Embryonic facial prominence (tissue), 1 donor: ENCODE data around the gene AMELY.
"Not testable (repeated sequence)": the region's sequence is repeated elsewhere in the genome, so short reads cannot be mapped to it uniquely, and the experiment has no call there.

Experiments
- DNase-seq: peaks from one replicate; pipeline ENCODE4 v3.0.0-alpha.2; 2016; ENCODE audit errors: extremely low spot score

The AMELY gene, protein sequence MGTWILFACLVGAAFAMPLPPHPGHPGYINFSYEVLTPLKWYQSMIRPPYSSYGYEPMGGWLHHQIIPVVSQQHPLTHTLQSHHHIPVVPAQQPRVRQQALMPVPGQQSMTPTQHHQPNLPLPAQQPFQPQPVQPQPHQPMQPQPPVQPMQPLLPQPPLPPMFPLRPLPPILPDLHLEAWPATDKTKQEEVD

DNA sequence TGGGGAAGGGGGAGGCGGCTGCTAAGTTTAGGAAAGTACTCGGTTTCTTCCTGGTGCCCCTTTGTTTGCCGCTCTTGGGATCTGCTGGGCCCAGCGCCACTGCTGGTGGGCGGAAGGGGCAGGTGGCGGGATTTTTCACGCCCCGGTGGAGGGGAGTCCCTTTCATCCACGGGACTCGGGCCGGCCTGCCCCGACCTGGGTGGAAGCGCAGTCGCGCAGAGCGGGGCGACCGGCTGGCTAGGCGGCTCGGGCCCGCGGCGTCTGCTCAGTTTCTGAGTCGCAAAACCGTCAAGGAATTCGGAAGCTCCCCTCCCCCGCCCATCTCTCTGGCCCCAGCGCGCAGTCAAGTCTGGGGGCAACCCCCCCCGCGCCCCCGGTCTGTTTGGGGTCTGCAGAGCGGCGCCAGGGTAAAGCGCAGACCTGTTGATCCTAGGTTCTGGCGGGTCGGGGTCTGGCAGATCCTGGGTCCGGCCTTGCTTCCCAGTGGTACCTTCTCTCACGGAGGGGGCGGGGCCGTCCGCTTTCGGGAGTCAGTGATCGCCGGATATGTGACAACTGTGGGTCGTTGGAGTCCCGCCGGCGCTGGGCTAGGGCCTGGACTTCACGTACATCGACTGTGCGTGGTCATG, at the start of gene AMELY:
AMELY (minus strand) TSS at position 500 of the 629 bp plus-strand sequence. CDS start 39,144 bp downstream, outside the sequence.
- no peak for DNase-seq

DNA sequence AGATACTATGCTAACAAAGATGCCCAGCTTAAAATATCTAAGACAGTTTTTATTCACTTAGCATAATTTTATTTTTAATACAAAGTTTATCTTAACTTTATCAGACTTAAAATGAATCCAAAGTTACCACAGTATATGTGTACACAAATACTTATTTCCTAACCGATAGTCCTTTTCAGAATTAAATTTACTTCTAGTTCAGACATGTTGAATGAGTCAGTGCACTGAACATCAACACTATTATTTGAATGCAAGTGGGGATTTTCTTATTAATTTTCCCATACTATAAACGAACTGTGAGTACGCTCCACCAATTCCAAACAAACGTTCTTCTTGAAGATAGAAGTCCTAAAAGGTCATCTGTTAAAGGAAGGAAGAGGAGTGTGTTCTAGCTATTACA, 38.4 kb upstream of the AMELY start:
- no peak for DNase-seq

DNA sequence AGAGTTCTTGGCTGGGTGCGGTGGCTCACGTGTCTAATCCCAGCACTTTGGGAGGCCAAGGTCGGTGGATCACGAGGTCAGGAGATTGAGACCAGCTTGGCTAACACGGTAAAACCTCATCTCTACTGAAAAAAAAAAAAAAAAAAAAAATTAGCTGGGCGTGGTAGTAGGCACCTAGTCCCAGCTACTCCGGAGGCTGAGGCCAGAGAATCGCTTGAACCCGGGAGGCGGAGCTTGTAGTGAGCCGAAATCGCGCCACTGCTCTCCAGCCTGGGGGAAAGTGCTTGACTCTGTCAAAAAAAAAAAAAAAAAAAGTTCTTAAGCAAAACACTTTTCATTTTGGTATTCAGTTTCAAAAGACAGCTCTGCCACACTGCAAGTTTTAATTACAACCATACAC, 36.8 kb upstream of the AMELY start:
- DNase-seq, result no peak

DNA sequence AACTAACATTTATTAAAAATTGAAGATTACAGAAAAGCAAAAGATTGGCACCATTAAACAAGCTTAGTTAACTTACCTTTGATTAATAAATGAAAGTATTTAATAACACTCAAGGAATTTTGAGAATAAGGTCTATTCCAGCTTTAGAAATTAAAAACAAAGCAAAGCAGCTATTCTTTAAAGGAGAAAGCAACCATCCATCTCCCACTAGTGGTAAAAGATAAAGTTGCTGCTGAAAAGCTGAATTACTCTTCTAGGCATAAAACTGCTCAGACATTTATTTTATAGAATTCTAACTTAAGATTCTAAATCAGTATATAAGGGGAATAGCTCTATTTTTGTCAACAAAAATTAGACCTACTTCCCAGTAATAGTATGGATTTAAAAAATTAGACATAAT, 36.1 kb upstream of the AMELY start:
- DNase-seq, result no peak

DNA sequence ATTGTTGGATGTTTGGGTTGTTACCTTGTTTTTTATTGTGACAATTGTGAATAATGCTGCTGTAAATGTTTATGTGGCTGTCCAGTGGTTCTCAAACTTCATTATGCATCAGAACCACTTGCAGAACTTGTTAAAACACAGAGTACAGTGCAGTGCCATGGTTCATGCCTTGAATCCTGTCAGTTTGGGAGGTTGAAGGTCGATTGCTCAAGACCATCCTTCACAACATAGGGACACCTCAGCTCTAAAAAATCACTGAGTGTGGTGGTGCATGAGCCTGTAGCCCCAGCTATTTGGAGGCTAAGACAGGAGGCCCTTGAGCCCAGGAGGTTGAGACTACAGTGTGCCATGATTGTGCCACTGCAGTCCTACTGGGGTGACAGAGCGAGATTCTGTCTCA, 23.9 kb upstream of the AMELY start:
- no peak for DNase-seq

DNA sequence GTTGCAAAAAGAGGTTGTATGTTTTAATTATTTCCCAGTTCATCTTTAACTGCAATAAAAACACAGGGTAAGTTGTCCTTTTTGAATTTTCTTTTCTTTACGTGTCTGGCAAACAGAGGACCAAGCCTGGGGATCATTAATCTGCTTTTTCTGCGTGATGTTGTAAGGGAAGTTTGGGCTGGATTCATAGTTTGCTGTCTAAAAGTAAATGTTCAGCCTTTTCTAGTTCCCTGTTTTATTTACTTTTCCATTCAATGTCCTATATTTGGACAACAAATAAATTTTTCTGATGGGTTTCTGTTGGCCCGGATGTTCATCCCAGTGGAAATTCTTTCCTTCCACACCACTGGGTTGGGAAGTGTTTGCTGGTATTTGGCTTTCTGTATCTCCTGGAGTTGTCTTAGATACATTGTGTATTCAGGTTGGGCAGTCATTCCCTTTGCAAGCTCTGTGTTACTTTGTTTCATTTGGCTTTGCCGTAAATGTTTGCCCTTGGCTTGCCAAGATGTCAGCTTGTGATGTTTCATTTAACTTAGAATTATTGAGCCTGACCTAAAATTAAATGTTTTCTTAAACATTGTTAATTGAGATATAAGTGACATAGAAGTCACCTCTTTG, 20.3 kb upstream of the AMELY start:
- DNase-seq, result no peak

DNA sequence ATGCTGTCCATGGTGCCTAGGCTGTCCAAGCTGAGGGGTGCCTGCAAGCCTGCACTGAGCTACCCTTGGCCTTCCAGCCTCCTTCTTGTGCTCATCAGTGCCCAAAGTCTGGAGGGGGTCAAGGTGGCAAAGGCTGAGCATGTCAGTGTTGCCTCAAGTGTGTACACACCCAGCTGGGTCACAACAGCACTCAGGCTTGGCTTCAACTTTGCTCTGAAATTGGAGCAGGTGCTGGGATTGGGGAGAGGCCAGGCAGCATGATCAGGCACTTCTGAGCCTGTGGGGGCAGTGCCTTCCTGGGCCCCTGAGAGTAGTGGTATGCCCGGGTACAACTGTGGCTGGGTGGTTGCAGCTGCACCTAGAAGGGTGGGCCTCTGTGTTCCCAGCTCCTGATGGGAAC, 17.7 kb upstream of the AMELY start:
- no peak for DNase-seq

DNA sequence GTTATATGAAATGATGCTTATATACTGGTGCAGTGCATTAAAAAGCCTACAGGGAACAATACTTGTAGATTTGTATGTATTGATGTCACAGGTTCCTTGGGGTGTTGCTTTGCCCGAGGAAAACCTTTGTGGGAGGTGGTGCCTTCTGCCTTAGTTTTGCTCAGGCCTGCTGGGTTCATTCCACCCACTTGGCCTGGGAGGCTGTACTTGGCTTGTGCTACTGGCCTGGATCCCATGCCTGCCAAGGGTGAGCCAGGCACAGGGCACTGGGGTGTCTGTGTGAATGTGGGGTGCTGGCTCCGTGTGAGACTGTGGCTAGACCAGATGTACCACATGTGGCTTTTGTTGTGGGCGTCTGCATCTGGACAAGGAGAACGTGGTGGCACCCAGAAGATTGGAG, 16.7 kb upstream of the AMELY start:
- DNase-seq, result no peak

DNA sequence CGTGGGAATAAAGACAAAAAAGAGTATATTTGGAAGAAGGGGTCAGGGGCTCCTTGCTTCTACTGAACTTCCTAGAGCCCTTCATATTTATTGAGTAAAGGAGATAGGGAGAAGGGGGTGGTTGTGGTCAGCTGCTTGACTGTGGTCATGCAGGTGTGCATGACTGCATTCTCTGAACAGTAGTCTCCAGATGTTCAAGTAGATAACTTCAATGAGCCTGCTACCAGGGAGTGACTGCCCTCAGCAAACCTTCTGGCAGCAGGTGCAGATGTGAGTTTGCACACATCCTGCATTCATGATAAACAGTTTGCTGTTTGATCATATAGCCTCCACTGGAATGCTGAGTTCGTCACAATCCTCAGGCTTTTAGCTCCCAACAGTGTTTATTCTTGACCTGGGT, 9.5 kb upstream of the AMELY start:
- no peak for DNase-seq

DNA sequence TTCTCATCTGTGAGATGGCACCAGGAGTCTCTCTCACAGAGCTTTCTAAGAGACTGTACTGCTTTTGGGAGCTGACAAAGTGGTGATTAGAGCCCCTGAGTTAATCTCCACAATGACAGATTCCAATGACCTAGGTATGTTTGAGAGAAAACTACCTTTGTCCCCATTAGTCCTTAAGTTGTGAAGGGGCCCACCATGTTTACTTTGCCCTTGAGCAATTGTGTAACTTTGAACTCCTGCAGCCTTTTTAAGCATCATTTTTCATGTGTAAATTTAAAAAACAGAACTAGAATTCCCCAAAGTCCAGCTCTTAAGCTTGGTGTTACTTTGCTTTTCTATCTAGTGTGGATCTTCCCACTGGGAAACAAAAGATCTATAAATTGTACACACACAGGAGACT, 1.8 kb upstream of the AMELY start:
- no peak for DNase-seq

DNA sequence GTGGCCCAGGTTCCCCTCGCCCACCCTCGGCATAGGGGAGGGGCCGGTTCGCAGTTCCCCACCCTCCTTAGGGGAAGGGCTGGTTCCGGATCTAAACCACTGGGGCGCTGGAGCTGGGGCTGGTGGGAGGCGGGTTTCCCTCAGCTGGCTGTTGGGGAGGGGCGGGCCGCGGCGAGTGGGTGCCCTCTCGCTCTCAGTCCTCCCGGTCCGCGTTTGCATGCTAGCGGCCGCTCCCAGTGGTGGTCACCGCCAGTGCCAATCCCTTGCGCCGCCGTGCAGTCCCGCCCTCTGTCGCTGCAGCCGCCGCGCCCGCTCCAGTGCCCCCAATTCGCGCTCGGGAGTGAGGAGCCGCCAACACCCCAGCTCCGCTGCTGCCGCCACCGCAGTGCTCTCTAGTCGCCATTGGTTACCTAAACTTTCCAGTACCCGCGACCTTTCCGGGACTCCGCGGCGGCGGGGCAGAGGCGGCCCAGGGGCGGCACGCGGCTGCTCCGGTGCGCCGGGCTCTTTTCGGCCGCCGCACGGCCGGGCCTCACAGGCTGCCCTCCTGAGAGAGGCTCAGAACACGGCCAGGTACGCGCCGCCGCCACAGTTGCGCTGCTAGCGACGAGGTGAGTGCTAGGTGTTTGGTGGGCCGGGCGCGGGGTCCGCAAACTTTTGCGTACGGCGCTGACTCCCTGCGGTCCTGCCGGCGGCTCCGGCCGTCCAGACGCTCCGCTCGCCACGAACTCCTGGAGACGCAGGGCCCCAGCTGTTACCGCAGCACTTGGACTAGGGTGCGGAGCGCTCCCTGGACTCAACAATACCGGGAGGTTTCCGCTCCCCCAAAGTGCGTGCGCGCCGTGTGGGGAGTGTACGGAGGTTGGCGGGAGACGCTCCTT, 940 bp downstream of the AMELY start, which contains the start of gene TBL1Y:
TBL1Y (plus strand) TSS at position 326 of the 881 bp plus-strand sequence. CDS start 114,388 bp downstream, outside the sequence.
- no peak for DNase-seq

DNA sequence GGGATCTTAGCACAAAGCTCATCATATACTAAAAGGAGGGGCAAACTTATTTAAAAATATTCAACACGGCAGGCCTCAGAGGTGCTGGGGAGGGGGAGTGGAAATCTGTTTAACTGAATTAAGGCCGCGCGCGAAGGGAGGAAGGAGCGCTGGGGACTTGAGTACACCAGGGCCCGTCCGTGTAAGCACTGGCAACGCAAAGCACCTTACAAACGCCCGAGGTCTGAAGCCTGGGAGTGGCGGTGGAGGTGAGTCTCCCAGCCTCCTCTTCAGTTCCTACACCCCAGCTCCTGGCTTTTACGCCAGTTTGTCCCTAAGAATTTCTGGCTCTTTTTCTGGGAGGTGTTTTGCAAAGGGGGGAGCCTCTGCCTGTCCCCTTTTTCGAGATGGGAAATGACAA, 1.7 kb downstream of the AMELY start:
- DNase-seq, result no peak

DNA sequence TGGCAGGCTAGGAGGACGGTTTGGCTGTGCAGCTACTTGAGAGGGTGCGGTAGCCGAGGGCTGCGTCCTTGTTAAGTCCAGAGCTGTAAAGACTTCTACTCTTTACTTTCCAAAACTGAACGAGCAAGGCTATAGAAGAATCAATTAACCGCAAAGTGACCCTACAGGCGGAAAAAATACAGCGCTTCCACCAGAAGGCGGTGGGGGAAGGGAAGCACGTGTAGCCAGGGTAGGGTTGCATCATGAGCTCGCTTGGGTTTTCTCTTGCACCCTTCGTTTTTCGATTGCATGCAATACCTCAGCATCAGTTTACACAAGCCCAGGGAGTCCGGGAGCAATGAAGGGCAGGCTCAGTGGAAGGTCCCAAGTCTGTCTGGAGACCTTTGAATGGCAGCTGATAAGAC, 2.4 kb downstream of the AMELY start:
- no peak for DNase-seq

DNA sequence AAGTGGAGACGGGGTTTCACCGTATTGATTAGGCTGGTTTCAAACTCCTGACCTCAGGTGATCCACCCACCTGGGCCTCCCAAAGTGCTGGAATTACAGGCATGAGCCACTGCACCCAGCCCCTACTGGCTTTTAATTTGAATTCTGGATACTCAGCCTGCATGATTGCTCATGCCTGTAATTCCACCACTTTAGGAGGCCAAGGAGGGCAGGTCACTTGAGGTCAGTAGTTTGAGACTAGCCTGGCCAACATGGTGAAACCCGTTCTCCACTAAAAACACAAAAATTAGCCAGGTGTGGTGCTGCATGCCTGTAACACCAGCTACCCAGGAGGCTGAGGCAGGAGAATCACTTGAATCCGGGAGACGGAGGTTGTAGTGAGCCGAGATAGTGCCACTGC, 3.5 kb downstream of the AMELY start:
- DNase-seq, result not testable (repeated sequence)

DNA sequence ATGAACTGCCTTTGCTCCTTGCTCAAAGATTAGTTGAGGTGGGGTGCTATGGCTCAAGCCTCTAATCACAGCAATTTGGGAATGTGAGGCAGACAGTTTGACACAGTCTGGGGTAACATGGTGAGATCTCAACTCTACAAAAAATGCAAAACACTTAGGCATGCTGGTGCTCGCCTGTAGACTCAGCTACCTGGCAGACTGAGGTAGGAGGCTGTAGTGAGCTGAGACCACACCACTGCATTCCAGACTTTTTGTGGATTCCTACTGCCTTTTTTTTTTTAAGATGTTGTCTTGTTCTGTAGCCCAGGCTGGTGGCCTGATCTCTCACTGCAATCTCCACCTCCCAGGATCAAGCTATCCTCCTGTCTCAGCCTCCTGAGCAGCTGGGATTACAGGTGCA, 4.0 kb downstream of the AMELY start:
- no peak for DNase-seq

DNA sequence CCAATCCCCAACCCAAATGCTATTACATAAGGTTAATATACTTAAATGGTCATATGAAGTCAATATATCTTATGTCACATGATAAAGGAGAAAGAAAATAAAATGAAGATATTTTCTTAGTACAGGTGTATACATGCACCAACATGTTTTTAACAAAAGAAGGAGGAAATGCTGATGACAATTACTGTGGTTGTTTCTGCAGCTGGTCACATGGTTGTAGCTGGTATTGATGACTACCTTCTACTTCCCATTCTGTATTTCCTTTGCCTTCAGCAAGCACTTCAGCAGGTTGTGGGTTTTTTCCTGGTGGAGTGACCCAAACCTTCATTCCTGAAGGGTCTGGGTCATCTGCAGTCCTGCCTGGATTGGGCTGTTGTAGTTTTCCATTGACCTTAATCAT, 9.4 kb downstream of the AMELY start:
- DNase-seq, result not testable (repeated sequence)

DNA sequence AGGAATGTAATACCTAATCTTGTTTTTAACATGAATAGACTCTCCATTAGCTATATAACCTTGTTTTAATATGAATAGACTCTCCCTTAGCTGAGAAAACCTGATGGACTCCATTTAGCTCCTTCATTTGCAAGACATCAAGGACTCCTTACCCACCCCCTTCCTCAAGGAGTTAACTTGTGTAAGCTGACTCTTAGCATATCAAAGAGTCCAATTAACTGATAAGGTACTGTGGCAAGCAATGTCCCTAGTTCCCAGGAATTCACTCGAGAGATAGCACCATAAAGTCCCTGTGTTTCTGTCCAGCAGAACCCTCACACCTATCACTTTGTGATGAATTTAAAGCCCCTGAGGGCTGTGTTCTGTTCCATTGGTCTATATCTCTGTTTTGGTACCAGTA, 16.3 kb downstream of the AMELY start:
- no peak for DNase-seq

DNA sequence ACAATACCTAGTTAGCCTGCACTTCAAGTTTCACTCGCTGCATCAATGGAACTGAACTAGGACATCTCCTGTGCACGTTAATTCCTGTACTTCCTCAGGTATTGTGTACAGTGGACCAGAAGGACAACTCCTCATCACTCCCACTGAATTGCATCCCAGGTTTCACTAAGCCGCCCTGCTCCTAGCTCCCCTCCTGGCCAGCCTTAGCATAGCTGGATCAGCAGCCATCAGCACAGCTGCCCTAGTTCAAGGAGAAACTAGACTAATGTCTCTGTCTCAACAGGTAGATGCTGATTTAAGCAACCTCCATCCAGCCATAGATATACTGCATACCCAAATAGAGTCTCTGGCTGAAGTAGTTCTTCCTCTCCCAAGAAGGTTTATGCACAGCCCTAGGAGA, 17.1 kb downstream of the AMELY start:
- DNase-seq, result no peak

DNA sequence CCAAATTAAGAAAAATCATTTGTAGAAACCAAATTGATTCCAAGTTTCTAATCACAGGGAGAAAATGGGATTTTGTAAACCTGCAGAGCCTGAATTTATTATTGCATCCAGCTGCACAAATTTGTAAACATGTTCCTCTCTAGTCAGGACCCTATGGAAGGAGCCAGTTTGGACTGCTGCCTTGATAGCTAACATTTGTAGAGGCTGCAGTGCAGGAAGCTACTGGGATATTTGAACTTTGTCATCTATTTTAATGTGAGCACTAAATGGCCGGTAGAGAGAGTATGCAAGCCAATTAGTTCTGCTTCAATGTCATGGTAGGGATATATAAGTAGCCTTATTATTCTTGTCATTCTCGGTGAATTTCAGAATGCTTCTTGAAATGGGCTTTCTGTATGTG, 62.2 kb downstream of the AMELY start:
- DNase-seq, result no peak

DNA sequence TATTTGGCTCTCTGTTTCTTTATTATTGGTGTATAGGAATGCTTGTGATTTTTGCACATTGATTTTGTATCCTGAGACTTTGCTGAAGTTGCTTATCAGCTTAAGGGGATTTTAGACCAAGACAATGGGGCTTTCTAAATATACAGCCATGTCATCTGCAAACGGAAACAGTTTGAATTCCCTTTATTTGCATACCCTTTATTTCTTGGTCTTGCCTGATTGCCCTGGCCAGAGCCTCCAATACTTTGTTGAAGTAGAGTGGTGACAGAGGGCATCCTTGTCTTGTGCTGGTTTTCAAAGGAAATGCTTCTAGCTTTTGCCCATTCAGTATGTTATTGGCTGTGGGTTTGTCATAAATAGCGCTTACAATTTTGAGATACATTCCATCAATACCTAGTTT, 68.9 kb downstream of the AMELY start:
- DNase-seq, result not testable (repeated sequence)
